HepG2 (cell line): ENCODE data around the gene ADAMTS16. TPM values are rescaled to one million over a fixed set of nuclear protein-coding genes. Genes with fewer than 3 reads are reported as not detected.

Experiments used
- ATF6 ChIP-seq: sonication (generic); formaldehyde crosslinking; conservative IDR thresholded peaks from 2 replicates; pipeline ENCODE4 v1.4.0; 2020; ENCODE audit warnings: missing genetic modification reagents
- BATF2 ChIP-seq: sonication (generic); formaldehyde crosslinking; IDR thresholded peaks from 2 replicates; pipeline ENCODE4 v1.8.0; 2022; ENCODE audit warnings: mild to moderate bottlenecking, missing genetic modification reagents, moderate library complexity
- CERS6 ChIP-seq: sonication (generic); formaldehyde crosslinking; IDR thresholded peaks from 2 replicates; pipeline ENCODE4 v1.5.0; 2020; ENCODE audit warnings: missing genetic modification reagents
- DDIT3 ChIP-seq: sonication (generic); formaldehyde crosslinking; IDR thresholded peaks from 2 replicates; pipeline ENCODE4 v1.4.0; 2020; ENCODE audit warnings: mild to moderate bottlenecking, missing genetic modification reagents
- DNMT1 ChIP-seq: sonication (generic); formaldehyde crosslinking; IDR thresholded peaks from 2 replicates; pipeline ENCODE4 v1.5.1; 2020; ENCODE audit warnings: mild to moderate bottlenecking, missing genetic modification reagents
- IRX3 ChIP-seq: sonication (generic); formaldehyde crosslinking; IDR thresholded peaks from 2 replicates; pipeline ENCODE4 v1.8.1; 2023; ENCODE audit warnings: mild to moderate bottlenecking, low read depth, missing genetic modification reagents, borderline replicate concordance
- MLXIP ChIP-seq: sonication (generic); formaldehyde crosslinking; IDR thresholded peaks from 2 replicates; pipeline ENCODE4 v1.9.0; 2021; ENCODE audit warnings: missing genetic modification reagents, borderline replicate concordance
- MNT ChIP-seq: fragments of 450-650 bp; IDR thresholded peaks from 2 replicates; pipeline ENCODE4 v1.6.1; 2016
- NFIC ChIP-seq: IDR thresholded peaks from 2 replicates; pipeline ENCODE4 v1.6.1; 2012; ENCODE audit warnings: mild to moderate bottlenecking, low read length, inconsistent platforms
- SIX1 ChIP-seq: sonication (generic); formaldehyde crosslinking; IDR thresholded peaks from 2 replicates; pipeline ENCODE4 v1.4.0; 2020; ENCODE audit warnings: missing genetic modification reagents, borderline replicate concordance
- SNAPC4 ChIP-seq: sonication (generic); formaldehyde crosslinking; IDR thresholded peaks from 2 replicates; pipeline ENCODE4 v1.4.0; 2020; ENCODE audit warnings: mild to moderate bottlenecking, missing genetic modification reagents
- ZNF558 ChIP-seq: sonication (generic); formaldehyde crosslinking; IDR thresholded peaks from 2 replicates; pipeline ENCODE4 v1.9.0; 2022; ENCODE audit warnings: mild to moderate bottlenecking, missing genetic modification reagents, borderline replicate concordance
- ZNF619 ChIP-seq: sonication (generic); formaldehyde crosslinking; IDR thresholded peaks from 2 replicates; pipeline ENCODE4 v1.4.0; 2020; ENCODE audit warnings: mild to moderate bottlenecking, missing genetic modification reagents
- ZNF784 ChIP-seq: sonication (generic); formaldehyde crosslinking; IDR thresholded peaks from 2 replicates; pipeline ENCODE4 v1.5.1; 2020; ENCODE audit warnings: missing genetic modification reagents, mild to moderate bottlenecking, borderline replicate concordance
- polyA plus RNA-seq, 8 experiments: library from polyadenylated mRNA; depleted of rRNA in 3 of 8; stranded (reverse) in 7 of 8; unstranded in 1 of 8; fragments of >200 nt; fragmentation: Illumina TruSeq in 4 of 8; extraction: Trizol in 4 of 8; gene quantifications; 2 replicates each; pipeline versions ENCODE4 v1.2.1 to v1.2.3, GENCODE V29; 2011 to 2016; ENCODE audit warnings: low read depth in 4 of 8, missing spikeins in 1 of 8, mixed read lengths in 1 of 8; ENCODE audit not compliant: insufficient read depth in 1 of 8
- total RNA-seq, 5 experiments: library from RNA; depleted of rRNA; stranded (reverse); fragments of >200 nt; fragmentation: Illumina TruSeq; extraction: Trizol; gene quantifications; 2 replicates each; pipeline ENCODE4 v1.2.3, GENCODE V29; 2016; ENCODE audit warnings: low read depth in 1 of 5

ADAMTS16 gene
- total and polyA plus RNA-seq, 2 of the 13 experiments (the other 11 are each of a cell fraction or from before 2014, with no cell fraction given) = 0.02 to 0.03 TPM

GRCh38 chr5:5350101-5350500 is 210.0 kb downstream of the ADAMTS16 start (continued):
- TF ChIP-seq ATF6 (CRISPR knock-in tag) (no peak), BATF2 (CRISPR knock-in tag) (no peak), ZNF619 (CRISPR knock-in tag) (no peak), DDIT3 (CRISPR knock-in tag) (no peak), IRX3 (CRISPR knock-in tag) (no peak), NFIC (no peak), MLXIP (no peak), MNT (0 out of 2 replicates have a peak, but pooled peaks have one; percentile 10), SNAPC4 (CRISPR knock-in tag) (no peak), DNMT1 (CRISPR knock-in tag) (no peak), ZNF784 (no peak), CERS6 (no peak), SIX1 (CRISPR knock-in tag) (no peak), ZNF558 (CRISPR knock-in tag) (no peak)
